H7 (cell line): Measurements from ENCODE around the gene RPGRIP1. TPM values are rescaled to one million over a fixed set of nuclear protein-coding genes. Genes with fewer than 3 reads are reported as not detected.
A peak's percentile ranks its signal among the peaks of the same experiment; 100 is the strongest.

Source experiments
- DNase-seq: peaks from one replicate; pipeline ENCODE4 v3.0.0; 2012
- H3K27me3 ChIP-seq: 2 replicates; pipeline ENCODE4 v1.6.0; 2011; ENCODE audit warnings: mild to moderate bottlenecking, low read length; ENCODE audit not compliant: control insufficient read depth, insufficient read depth
- H3K36me3 ChIP-seq: replicated peaks from 2 replicates; pipeline ENCODE4 v1.5.1; 2011; ENCODE audit warnings: low read length; ENCODE audit not compliant: control insufficient read depth, insufficient read depth
- H3K4me3 ChIP-seq: 2 replicates; pipeline ENCODE4 v1.5.1; 2011; ENCODE audit warnings: low read depth, mild to moderate bottlenecking, control low read depth, low read length, moderate library complexity; ENCODE audit not compliant: insufficient read depth
- total RNA-seq: library from RNA; depleted of rRNA; stranded (reverse); fragments of >200 nt; shearing (Covaris generic); gene quantifications from 2 replicates; pipeline ENCODE4 v1.2.3, GENCODE V29; 2014; rRNA removed

RPGRIP1 gene
- total RNA-seq, result 0.11 and 0.14 TPM in 2 replicates

DNA sequence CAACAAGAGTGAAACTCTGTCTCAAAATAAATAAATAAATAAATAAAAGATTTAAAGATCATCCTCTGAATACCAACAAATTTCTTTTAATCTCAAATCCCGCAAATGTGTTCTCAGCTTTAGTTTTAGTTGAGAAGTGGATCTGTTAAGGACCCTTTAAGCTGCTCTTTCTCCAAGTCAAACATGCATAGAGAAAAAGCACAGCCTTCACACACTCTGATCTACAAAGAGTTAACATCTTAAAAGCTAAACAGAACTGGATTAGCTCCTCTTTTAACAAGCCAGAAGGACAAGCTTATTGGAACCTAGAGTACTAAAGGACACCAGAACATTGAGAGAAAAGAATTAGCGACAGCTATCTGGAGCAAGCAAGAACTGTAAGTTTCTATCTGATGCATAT lies at the start of gene RPGRIP1:
TSS of gene RPGRIP1 (plus strand) at position 301 of the 400 bp plus-strand sequence. CDS start 7,894 bp downstream, outside the sequence.
- H3K36me3 ChIP-seq, result no peaks in the 10 kb centered on the region
- H3K27me3 ChIP-seq, result no peaks in the 10 kb centered on the region
- H3K4me3 ChIP-seq, result no peak within 1 kb of the TSS
- DNase-seq, result no peak

- Histone ChIP-seq H3K36me3 (peaks cover 41% of the 10 kb centered on the region), H3K27me3 (no peaks in the 10 kb centered on the region), H3K4me3 (no peak overlapping the region)
- DNase-seq, result no peak
Measured at GRCh38 chr14:21231020-21231652, 48.7 kb upstream of the RPGRIP1 start.

DNA sequence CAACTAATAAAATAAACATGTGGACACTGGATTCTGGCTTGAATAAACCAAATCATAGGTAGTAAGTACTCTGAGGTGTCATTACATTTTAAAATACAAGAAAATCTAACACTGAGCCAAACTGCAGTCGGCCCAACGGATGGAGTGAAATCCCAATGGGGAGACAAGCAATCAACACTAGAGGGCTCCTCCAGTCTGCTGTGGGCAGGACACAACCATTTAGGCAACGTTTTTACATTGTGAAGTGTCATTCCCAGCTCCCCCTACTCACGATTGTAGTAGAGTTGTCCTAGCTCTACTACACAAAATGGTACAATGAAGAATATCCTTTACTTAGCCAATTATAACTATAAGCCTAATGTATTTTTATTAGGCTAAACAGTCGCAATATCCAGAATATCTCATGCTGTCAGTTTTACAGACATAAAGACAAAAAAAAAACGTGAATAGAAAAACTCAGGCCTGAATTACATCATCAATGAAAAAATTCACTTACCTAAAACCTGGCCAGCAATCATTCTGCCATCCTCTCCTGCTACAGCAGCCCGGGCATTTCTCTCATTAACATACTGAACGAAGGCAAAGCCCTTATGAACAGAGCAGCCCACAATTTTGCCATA lies 46.3 kb upstream of the RPGRIP1 start:
- DNase-seq, result peak; percentile 28
- Histone ChIP-seq H3K27me3 (no peaks in the 10 kb centered on the region), H3K36me3 (peaks cover 33% of the 10 kb centered on the region), H3K4me3 (no peak overlapping the region)

DNA sequence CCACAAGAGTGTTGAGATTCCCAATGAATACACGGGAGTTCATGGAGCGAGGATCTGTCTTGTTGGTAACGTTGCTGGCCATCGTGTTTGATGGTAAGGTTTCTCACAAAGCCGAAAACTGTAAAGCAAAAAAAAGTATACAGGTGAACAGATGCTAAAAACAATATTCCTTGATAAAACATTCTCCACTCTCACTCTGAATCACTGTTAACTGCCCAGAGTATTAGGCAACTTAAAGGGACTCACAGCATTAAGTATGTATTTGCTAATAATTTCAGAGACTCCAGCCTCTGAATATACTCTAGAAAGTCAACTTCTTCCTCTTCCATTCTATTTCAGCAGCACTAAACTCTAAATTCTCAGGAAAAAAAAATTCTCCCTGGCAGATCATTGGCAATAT lies 45.8 kb upstream of the RPGRIP1 start:
- no peak for DNase-seq
- no peaks in the 10 kb centered on the region for H3K27me3 ChIP-seq
- no peak overlapping the region for H3K4me3 ChIP-seq
- H3K36me3 ChIP-seq, result peaks cover 36% of the 10 kb centered on the region

DNA sequence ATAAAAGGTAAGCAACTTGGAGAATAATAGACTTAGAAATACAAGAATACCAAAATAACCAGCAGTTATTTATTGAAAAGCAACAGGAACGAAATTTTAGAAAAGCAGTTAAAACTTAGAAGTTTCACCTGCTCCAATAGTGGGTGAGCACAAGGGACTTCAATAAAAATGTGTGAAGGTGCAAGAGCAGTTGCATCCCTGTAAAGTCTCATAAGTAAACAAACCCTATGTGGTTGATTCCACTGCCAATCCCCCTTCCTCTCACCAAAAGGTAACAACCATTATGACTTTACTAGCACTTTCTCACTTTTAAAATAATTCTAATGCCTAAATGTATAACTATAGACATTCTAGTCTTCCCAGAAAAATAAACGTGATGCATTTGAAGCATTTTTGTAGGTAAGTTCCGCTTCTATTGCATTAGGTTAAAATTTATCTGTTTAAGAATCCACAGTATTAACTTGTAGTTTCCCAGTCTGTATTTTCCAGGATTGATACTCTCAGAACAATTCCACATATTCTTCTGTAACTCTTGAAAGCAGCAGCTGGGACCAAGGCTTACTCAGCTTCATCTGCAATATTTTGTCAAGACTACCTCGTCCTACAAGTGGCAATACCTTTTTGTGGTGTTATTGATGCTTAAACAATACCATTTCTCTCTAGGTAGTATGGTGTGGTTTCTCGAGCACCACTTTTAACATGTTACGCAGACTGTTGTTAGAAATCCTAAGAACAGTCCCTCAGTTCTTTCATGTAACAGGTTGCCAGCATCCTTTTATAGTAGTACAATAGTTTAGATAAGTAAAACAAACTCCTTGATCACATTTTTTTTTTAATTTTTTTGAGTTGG lies 42.7 kb upstream of the RPGRIP1 start:
- Histone ChIP-seq H3K27me3 (no peaks in the 10 kb centered on the region), H3K4me3 (no peak overlapping the region), H3K36me3 (peaks cover 18% of the 10 kb centered on the region)
- DNase-seq, result no peak

DNA sequence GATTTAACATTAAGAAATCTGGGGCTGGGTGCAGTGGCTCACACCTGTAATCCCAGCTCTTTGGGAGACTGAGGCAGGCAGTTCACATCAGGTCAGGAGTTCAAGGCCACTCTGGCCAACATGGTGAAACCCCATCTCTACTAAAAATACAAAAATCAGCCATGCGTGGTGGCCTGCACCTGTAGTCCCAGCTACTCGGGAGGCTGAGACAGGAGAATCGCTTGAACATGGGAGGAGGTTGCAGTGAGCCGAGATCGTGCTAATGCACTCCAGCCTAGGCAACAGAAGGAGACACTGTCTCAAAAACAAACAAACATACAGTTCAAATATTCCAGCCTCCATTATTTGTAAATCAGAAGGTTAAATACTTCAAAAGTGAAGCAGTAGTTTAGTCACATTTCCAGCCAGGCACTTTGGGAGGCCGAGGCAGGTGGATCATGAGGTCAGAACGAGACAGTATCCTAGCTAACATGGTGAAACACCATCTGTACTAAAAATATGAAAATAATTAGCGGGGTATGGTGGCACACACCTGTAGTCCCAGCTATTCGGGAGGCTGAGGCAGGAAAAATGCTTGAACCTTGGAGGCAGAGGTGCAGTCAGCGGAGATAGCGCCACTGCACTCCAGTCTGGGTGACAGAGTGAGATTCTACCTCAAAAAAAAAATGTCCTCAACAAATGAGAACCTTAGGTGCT lies 40.9 kb upstream of the RPGRIP1 start:
- no peak overlapping the region for H3K4me3 ChIP-seq
- DNase-seq, result no peak
- no peaks in the 10 kb centered on the region for H3K27me3 ChIP-seq
- peaks cover 13% of the 10 kb centered on the region for H3K36me3 ChIP-seq

DNA sequence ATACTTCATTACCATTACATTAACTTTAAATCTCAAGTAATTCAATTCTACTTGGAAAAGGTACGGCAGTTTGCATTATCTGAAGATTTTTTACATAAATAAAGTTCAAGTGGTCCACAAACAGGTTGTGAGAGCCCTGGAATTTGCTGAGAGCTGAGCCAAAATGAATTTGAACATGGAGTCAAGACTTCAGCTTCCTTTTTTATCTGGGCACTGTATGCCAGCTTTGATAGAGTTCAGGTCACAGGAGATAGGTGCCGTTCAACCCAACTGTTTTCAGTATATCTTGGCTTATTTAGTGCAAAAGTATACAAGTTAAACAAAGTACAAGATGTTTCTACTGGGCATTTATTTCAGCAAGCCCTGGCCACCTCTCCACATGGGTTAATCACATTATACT lies 39.5 kb upstream of the RPGRIP1 start:
- Histone ChIP-seq H3K27me3 (no peaks in the 10 kb centered on the region), H3K4me3 (no peak overlapping the region), H3K36me3 (peaks cover 14% of the 10 kb centered on the region)
- DNase-seq, result no peak

- H3K4me3 ChIP-seq, result no peak overlapping the region
- no peaks in the 10 kb centered on the region for H3K27me3 ChIP-seq
- DNase-seq, result no peak
- peaks cover 14% of the 10 kb centered on the region for H3K36me3 ChIP-seq
Measured at GRCh38 chr14:21241218-21241819, 38.6 kb upstream of the RPGRIP1 start.

DNA sequence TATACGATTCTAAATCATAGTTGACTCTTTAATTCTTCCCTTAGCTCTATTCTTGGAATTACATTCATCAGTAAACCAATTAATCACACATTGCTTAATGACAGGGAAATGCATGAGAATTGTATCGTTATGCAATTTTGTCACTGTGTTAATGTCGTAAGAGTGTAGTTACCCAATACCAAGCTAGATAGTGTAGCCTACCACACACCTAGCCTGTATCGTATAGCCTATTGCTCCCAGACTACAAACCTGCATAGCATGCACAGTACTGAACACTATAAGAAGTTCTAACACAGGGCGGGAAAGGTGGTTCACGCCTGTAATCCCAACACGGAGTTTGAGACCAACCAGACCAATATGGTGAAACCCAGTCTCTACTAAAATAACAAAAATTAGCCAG lies 35.3 kb upstream of the RPGRIP1 start:
- no peak for DNase-seq
- H3K27me3 ChIP-seq, result no peaks in the 10 kb centered on the region
- H3K36me3 ChIP-seq, result peaks cover 10% of the 10 kb centered on the region
- no peak overlapping the region for H3K4me3 ChIP-seq

- Histone ChIP-seq H3K4me3 (no peak overlapping the region), H3K36me3 (peaks cover 11% of the 10 kb centered on the region), H3K27me3 (no peaks in the 10 kb centered on the region)
- DNase-seq, result no peak
Measured at GRCh38 chr14:21245813-21246212, 34.1 kb upstream of the RPGRIP1 start.

GRCh38 chr14:21248338-21248737 lies 31.5 kb upstream of the RPGRIP1 start:
- DNase-seq, result no peak
- H3K36me3 ChIP-seq, result peaks cover 16% of the 10 kb centered on the region
- H3K4me3 ChIP-seq, result no peak overlapping the region
- no peaks in the 10 kb centered on the region for H3K27me3 ChIP-seq

GRCh38 chr14:21248739-21249411 lies 31.0 kb upstream of the RPGRIP1 start:
- no peak for DNase-seq
- Histone ChIP-seq H3K4me3 (no peak overlapping the region), H3K36me3 (peaks cover 18% of the 10 kb centered on the region), H3K27me3 (no peaks in the 10 kb centered on the region)

DNA sequence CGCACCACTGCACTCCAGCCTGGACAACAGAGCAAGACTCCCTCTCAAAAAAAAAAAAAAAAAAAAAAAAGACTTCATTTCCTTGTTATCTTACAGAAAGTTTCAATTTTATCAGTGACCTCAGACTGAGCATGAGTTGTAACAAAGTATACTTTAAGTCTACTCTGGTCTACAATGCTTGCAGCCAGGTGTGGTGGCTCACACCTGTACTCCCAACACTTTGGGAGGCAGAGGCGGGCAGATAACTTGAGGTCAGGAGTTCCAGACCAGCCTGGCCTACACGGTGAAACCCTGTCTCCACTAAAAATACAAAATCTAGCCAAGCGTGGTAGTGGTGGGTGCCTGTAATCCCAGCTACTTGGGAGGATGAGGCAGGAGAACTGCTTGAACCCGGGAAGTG lies 28.7 kb upstream of the RPGRIP1 start:
- no peak overlapping the region for H3K4me3 ChIP-seq
- H3K36me3 ChIP-seq, result peaks cover 18% of the 10 kb centered on the region
- H3K27me3 ChIP-seq, result no peaks in the 10 kb centered on the region
- no peak for DNase-seq

- DNase-seq, result no peak
- Histone ChIP-seq H3K4me3 (no peak overlapping the region), H3K36me3 (peaks cover 21% of the 10 kb centered on the region), H3K27me3 (no peaks in the 10 kb centered on the region)
Measured at GRCh38 chr14:21252149-21252548, 27.7 kb upstream of the RPGRIP1 start.
